Ishikawa (cell line): ENCODE data around the gene RIOK1.
A peak's percentile ranks its signal among the peaks of the same experiment; 100 is the strongest.

Experiments used
- CEBPB ChIP-seq: IDR thresholded peaks from 2 replicates; pipeline ENCODE4 v1.6.1; 2012
- CREB1 ChIP-seq: IDR thresholded peaks from 2 replicates; pipeline ENCODE4 v1.6.1; 2012; ENCODE audit warnings: low read depth
- EGR1 ChIP-seq: IDR thresholded peaks from 2 replicates; pipeline ENCODE4 v1.6.1; 2012
- EP300 ChIP-seq: IDR thresholded peaks from 2 replicates; pipeline ENCODE4 v1.6.1; 2012; ENCODE audit warnings: borderline replicate concordance
- FOXM1 ChIP-seq: IDR thresholded peaks from 2 replicates; pipeline ENCODE4 v1.6.1; 2012; ENCODE audit warnings: low read depth, borderline replicate concordance
- NFIC ChIP-seq: IDR thresholded peaks from 2 replicates; pipeline ENCODE4 v1.6.1; 2012
- RAD21 ChIP-seq: IDR thresholded peaks from 2 replicates; pipeline ENCODE4 v1.6.1; 2012; ENCODE audit warnings: low read depth
- TAF1 ChIP-seq: IDR thresholded peaks from 2 replicates; pipeline ENCODE4 v1.6.1; 2012; ENCODE audit warnings: low read depth, mild to moderate bottlenecking
- TCF12 ChIP-seq: IDR thresholded peaks from 2 replicates; pipeline ENCODE4 v1.6.1; 2012; ENCODE audit warnings: low read depth
- TEAD4 ChIP-seq: IDR thresholded peaks from 2 replicates; pipeline ENCODE4 v1.6.1; 2012
- USF1 ChIP-seq: IDR thresholded peaks from 2 replicates; pipeline ENCODE4 v1.6.1; 2012
- YY1 ChIP-seq: IDR thresholded peaks from 2 replicates; pipeline ENCODE4 v1.6.1; 2012; ENCODE audit warnings: low read depth
- ZBTB7A ChIP-seq: IDR thresholded peaks from 2 replicates; pipeline ENCODE4 v1.6.1; 2012; ENCODE audit warnings: low read depth
- TF ChIP-seq, protein P1 (sequence below): IDR thresholded peaks from 2 replicates; pipeline ENCODE4 v1.6.1; 2012
- TF ChIP-seq, protein P2 (sequence below): IDR thresholded peaks from 2 replicates; pipeline ENCODE4 v1.6.1; 2012; ENCODE audit warnings: low read depth, mild to moderate bottlenecking

The RIOK1 gene

DNA sequence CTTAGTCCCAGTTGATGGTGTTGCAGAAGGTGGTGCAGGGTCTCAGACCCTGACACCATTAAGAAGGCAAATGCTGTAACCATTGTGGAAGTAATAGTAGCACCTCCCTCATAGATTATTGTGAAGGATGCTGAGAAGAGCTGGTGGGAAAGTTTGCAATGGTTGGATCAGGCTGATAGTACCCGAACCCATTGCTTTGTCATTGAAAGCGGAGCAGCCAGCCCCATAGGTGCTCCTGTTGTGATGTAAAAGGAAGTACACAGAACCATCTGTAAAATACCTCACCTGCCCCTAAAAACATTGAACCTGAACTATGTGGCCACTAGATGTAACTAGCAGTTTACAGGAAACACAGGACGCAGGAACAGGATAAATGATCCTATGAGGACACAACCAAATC lies 31.5 kb downstream of the RIOK1 start:
- TF ChIP-seq EP300 (no peak), FOXM1 (no peak), ZBTB7A (no peak), CEBPB (no peak), EGR1 (no peak), TEAD4 (no peak), NFIC (no peak), CREB1 (no peak), YY1 (no peak)
- TF ChIP-seq, protein P1, sequence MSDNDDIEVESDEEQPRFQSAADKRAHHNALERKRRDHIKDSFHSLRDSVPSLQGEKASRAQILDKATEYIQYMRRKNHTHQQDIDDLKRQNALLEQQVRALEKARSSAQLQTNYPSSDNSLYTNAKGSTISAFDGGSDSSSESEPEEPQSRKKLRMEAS, result no peak

GRCh38 chr6:7424058-7424457 lies 34.5 kb downstream of the RIOK1 start:
- TF ChIP-seq, protein P2, sequence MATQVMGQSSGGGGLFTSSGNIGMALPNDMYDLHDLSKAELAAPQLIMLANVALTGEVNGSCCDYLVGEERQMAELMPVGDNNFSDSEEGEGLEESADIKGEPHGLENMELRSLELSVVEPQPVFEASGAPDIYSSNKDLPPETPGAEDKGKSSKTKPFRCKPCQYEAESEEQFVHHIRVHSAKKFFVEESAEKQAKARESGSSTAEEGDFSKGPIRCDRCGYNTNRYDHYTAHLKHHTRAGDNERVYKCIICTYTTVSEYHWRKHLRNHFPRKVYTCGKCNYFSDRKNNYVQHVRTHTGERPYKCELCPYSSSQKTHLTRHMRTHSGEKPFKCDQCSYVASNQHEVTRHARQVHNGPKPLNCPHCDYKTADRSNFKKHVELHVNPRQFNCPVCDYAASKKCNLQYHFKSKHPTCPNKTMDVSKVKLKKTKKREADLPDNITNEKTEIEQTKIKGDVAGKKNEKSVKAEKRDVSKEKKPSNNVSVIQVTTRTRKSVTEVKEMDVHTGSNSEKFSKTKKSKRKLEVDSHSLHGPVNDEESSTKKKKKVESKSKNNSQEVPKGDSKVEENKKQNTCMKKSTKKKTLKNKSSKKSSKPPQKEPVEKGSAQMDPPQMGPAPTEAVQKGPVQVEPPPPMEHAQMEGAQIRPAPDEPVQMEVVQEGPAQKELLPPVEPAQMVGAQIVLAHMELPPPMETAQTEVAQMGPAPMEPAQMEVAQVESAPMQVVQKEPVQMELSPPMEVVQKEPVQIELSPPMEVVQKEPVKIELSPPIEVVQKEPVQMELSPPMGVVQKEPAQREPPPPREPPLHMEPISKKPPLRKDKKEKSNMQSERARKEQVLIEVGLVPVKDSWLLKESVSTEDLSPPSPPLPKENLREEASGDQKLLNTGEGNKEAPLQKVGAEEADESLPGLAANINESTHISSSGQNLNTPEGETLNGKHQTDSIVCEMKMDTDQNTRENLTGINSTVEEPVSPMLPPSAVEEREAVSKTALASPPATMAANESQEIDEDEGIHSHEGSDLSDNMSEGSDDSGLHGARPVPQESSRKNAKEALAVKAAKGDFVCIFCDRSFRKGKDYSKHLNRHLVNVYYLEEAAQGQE, result no peak
- no peak for TF ChIP-seq TCF12
- TF ChIP-seq RAD21, result no peak
- TF ChIP-seq YY1, result no peak
- TF ChIP-seq TEAD4, result no peak
- TF ChIP-seq, protein P1, result no peak
- TF ChIP-seq CREB1, result no peak
- TF ChIP-seq CEBPB, result no peak
- TF ChIP-seq USF1, result no peak
- no peak for TF ChIP-seq TAF1
- TF ChIP-seq EGR1, result no peak
- no peak for TF ChIP-seq ZBTB7A
- no peak for TF ChIP-seq FOXM1
- no peak for TF ChIP-seq NFIC
- no peak for TF ChIP-seq EP300

GRCh38 chr6:7424967-7425807 lies 35.6 kb downstream of the RIOK1 start:
- TF ChIP-seq RAD21, result peak; percentile 78
- TF ChIP-seq USF1, result no peak
- TF ChIP-seq, protein P1, result no peak
- TF ChIP-seq TCF12, result no peak
- no peak for TF ChIP-seq YY1

GRCh38 chr6:7425808-7426190 lies 36.2 kb downstream of the RIOK1 start:
- TF ChIP-seq, protein P2, result no peak
- TF ChIP-seq YY1 (no peak), FOXM1 (no peak), ZBTB7A (no peak), CREB1 (no peak), EGR1 (no peak), RAD21 (no peak), TAF1 (no peak), EP300 (no peak), USF1 (no peak)
- TF ChIP-seq, protein P1, result no peak

DNA sequence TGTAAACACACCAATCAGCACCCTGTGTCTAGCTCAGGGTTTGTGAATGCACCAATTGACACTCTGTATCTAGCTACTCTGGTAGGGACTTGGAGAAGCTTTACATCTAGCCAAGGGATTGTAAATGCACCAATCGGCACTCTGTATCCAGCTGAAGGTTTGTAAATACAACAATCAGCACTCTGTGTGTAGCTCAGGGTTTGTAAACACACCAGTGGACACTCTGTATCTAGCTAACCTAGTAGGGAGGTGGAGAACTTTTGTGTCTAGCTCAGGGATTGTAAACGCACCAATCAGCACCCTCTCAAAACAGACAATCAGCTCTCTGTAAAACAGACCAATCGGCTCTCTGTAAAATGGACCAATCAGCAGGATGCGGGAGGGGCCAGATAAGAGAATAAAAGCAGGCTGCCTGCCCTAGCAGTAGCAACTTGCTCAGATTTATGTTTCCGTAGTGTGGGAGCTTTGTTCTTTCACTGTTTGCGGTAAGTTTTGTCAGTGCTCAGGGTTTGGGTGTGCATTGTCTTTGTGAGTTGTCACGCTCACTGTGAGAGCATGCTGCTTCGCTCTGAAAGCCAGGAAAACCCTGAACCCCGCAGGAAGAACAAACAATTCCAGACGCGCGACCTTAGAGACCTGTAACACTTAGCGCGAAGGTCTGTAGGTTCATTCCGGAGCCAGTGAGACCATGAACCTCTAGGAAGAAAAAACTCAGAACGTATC lies 37.0 kb downstream of the RIOK1 start:
- TF ChIP-seq TCF12 (no peak), ZBTB7A (no peak), USF1 (no peak), RAD21 (no peak), YY1 (no peak), CEBPB (no peak), EP300 (no peak), FOXM1 (no peak), TAF1 (no peak), CREB1 (no peak), EGR1 (no peak)
- TF ChIP-seq, protein P2, result no peak
- TF ChIP-seq, protein P1, result no peak
